ENCODE data around the gene HOXC5. TPM values are rescaled to one million over a fixed set of nuclear protein-coding genes. Genes with fewer than 3 reads are reported as not detected.

HOXC5 gene
- total and polyA plus RNA-seq, 4 donors: not detected

DNA sequence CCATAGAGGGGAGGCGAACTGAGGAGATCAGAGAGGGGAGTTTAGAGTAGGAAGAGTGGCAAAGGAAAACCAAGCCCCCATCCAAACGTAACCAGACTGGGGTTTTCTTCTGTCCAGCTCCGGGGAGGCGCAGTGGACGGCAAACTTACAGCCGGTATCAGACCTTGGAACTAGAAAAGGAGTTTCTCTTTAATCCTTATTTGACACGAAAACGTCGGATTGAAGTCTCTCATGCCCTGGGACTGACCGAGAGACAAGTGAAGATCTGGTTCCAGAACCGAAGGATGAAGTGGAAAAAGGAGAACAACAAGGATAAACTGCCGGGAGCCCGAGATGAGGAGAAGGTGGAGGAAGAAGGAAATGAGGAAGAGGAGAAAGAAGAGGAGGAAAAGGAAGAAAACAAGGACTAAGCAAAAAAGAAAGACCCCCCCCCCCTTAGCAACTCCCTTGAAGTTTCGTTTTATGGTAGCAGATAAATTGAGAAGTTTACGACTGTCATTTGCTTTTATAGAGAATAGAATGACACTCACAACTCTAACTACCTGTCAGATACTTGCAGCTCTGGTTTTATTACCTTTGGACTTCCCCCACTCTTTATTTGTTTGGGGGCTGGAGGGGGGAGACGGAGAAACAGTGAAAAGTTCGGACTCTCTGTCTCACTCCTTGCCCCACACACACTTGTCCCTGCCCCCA, 21.7 kb upstream of the HOXC5 start:
- no peak for TF ChIP-seq HNF4A (conservative IDR thresholded peaks at IDR 0.05)
- TF ChIP-seq, protein P1, sequence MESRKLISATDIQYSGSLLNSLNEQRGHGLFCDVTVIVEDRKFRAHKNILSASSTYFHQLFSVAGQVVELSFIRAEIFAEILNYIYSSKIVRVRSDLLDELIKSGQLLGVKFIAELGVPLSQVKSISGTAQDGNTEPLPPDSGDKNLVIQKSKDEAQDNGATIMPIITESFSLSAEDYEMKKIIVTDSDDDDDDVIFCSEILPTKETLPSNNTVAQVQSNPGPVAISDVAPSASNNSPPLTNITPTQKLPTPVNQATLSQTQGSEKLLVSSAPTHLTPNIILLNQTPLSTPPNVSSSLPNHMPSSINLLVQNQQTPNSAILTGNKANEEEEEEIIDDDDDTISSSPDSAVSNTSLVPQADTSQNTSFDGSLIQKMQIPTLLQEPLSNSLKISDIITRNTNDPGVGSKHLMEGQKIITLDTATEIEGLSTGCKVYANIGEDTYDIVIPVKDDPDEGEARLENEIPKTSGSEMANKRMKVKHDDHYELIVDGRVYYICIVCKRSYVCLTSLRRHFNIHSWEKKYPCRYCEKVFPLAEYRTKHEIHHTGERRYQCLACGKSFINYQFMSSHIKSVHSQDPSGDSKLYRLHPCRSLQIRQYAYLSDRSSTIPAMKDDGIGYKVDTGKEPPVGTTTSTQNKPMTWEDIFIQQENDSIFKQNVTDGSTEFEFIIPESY (IDR thresholded peaks at IDR 0.05): no peak
- TF ChIP-seq, protein P2, sequence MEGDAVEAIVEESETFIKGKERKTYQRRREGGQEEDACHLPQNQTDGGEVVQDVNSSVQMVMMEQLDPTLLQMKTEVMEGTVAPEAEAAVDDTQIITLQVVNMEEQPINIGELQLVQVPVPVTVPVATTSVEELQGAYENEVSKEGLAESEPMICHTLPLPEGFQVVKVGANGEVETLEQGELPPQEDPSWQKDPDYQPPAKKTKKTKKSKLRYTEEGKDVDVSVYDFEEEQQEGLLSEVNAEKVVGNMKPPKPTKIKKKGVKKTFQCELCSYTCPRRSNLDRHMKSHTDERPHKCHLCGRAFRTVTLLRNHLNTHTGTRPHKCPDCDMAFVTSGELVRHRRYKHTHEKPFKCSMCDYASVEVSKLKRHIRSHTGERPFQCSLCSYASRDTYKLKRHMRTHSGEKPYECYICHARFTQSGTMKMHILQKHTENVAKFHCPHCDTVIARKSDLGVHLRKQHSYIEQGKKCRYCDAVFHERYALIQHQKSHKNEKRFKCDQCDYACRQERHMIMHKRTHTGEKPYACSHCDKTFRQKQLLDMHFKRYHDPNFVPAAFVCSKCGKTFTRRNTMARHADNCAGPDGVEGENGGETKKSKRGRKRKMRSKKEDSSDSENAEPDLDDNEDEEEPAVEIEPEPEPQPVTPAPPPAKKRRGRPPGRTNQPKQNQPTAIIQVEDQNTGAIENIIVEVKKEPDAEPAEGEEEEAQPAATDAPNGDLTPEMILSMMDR (IDR thresholded peaks at IDR 0.05; ENCODE audit: low read depth, low read length, missing input control): no peak
- TF ChIP-seq, protein P3, sequence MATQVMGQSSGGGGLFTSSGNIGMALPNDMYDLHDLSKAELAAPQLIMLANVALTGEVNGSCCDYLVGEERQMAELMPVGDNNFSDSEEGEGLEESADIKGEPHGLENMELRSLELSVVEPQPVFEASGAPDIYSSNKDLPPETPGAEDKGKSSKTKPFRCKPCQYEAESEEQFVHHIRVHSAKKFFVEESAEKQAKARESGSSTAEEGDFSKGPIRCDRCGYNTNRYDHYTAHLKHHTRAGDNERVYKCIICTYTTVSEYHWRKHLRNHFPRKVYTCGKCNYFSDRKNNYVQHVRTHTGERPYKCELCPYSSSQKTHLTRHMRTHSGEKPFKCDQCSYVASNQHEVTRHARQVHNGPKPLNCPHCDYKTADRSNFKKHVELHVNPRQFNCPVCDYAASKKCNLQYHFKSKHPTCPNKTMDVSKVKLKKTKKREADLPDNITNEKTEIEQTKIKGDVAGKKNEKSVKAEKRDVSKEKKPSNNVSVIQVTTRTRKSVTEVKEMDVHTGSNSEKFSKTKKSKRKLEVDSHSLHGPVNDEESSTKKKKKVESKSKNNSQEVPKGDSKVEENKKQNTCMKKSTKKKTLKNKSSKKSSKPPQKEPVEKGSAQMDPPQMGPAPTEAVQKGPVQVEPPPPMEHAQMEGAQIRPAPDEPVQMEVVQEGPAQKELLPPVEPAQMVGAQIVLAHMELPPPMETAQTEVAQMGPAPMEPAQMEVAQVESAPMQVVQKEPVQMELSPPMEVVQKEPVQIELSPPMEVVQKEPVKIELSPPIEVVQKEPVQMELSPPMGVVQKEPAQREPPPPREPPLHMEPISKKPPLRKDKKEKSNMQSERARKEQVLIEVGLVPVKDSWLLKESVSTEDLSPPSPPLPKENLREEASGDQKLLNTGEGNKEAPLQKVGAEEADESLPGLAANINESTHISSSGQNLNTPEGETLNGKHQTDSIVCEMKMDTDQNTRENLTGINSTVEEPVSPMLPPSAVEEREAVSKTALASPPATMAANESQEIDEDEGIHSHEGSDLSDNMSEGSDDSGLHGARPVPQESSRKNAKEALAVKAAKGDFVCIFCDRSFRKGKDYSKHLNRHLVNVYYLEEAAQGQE (IDR thresholded peaks at IDR 0.05): no peak
- TF ChIP-seq TAF1 (conservative IDR thresholded peaks at IDR 0.05): no peak
- no peak for TF ChIP-seq NR2F2 (IDR thresholded peaks at IDR 0.05)
- no peak for TF ChIP-seq FOXA1 (IDR thresholded peaks at IDR 0.05)
- TF ChIP-seq FOXA2 (IDR thresholded peaks at IDR 0.05): no peak
- no peak for TF ChIP-seq EGR1 (IDR thresholded peaks at IDR 0.05; ENCODE audit: low read depth in 2 of 2)
- Histone ChIP-seq H3K4me1 (ENCODE audit: control insufficient read depth in 4 of 4, insufficient read depth in 4 of 4, low read length in 3 of 4) (peaks cover 2 to 15% (median 10%) of the 10 kb centered on the region in 4 donors), H3K36me3 (ENCODE audit: control insufficient read depth in 4 of 4, insufficient read depth in 3 of 4, low read depth in 1 of 4, low read length in 3 of 4) (no peaks in the 10 kb centered on the region), H3K27me3 (ENCODE audit: control insufficient read depth in 4 of 4, insufficient read depth in 4 of 4, low read length in 3 of 4) (peaks cover 3 to 43% (median 34%) of the 10 kb centered on the region in 4 donors), H3K27ac (ENCODE audit: low read depth in 1 of 2, low read length in 2 of 2) (no peak overlapping the region), H3K9ac (ENCODE audit: low read depth in 1 of 2, low read length in 2 of 2) (no peak overlapping the region), H3K9me3 (ENCODE audit: control insufficient read depth in 4 of 4, low read length in 3 of 4) (peaks cover 0 to 5% (median 0%) of the 10 kb centered on the region in 4 donors), H3K4me3 (ENCODE audit: low read depth in 1 of 3, low read length in 3 of 3) (no peak overlapping the region)
- 7% methylated on average over 17 of the region's 17 CpGs for WGBS
- no peak for DNase-seq (ENCODE audit: low spot score)

DNA sequence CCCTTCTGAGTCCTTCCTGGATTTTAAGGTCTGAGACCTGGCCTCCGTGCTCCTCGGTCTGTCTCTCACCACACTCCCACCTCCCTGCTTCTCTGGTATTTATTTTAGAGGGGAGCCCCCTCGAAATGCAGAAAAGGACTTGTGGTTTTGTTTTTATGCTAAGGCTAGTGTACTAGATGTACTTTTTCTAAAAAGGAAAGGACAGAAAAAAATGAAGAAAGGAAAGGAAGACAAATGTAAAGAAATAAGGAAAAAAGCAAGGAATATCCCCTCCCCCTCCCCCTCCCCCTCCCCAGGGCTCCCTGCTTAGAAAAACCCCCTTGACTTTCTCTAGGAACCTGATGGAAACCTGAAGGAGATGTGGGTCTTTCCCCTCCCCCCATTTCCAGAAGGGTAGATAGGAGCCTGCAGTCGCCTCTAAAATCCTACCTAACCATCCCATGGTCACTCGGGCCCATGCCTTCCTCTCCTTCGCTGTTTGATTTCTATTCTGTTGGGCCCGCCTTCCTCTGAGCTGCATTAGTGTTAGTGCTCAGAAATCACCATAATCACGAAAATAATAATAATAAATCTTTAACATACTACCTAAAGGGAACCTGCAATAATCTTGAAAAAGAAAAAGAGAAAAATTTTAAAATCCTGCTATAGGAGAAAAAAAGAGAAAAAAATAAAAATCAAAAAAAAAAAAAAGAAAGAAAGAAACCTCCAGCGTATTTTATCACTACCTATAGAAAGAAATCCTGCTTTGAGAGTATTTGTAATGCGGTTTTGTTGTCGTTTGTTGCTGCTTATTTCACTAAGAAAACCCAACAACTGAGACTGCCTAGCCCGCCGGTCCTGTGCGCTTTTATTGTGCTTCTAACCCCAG, 21.0 kb upstream of the HOXC5 start:
- no peak overlapping the region for H3K9ac ChIP-seq (ENCODE audit: low read depth in 1 of 2, low read length in 2 of 2)
- H3K9me3 ChIP-seq (ENCODE audit: control insufficient read depth in 4 of 4, low read length in 3 of 4): peaks cover 0 to 5% (median 0%) of the 10 kb centered on the region in 4 donors
- 19% methylated on average over 14 of the region's 14 CpGs for WGBS
- peaks cover 2 to 9% (median 5%) of the 10 kb centered on the region in 4 donors for H3K4me1 ChIP-seq (ENCODE audit: control insufficient read depth in 4 of 4, insufficient read depth in 4 of 4, low read length in 3 of 4)
- H3K36me3 ChIP-seq (ENCODE audit: control insufficient read depth in 4 of 4, insufficient read depth in 3 of 4, low read depth in 1 of 4, low read length in 3 of 4): no peaks in the 10 kb centered on the region
- TF ChIP-seq RAD21 (IDR thresholded peaks at IDR 0.05): no peak
- TF ChIP-seq HNF4G (IDR thresholded peaks at IDR 0.05): no peak
- no peak for TF ChIP-seq TAF1 (conservative IDR thresholded peaks at IDR 0.05)
- TF ChIP-seq GABPA (IDR thresholded peaks at IDR 0.05 in 1 of 2, conservative IDR thresholded peaks at IDR 0.05 in 1 of 2): no peak
- no peak for TF ChIP-seq RXRA (IDR thresholded peaks at IDR 0.05)
- TF ChIP-seq, protein P3 (IDR thresholded peaks at IDR 0.05): no peak
- no peak for TF ChIP-seq JUND (IDR thresholded peaks at IDR 0.05)
- no peak for TF ChIP-seq SP1 (IDR thresholded peaks at IDR 0.05)
- DNase-seq (ENCODE audit: low spot score): no peak
- H3K4me3 ChIP-seq (ENCODE audit: low read depth in 1 of 3, low read length in 3 of 3): no peak overlapping the region
- H3K27ac ChIP-seq (ENCODE audit: low read depth in 1 of 2, low read length in 2 of 2): no peak overlapping the region
- peaks cover 4 to 46% (median 33%) of the 10 kb centered on the region in 4 donors for H3K27me3 ChIP-seq (ENCODE audit: control insufficient read depth in 4 of 4, insufficient read depth in 4 of 4, low read length in 3 of 4)

Measured in liver (tissue), 9 donors.